Measurements from ENCODE around the gene SLC66A3. TPM values are rescaled to one million over a fixed set of nuclear protein-coding genes. Genes with fewer than 3 reads are reported as not detected.

Gene SLC66A3
- total and polyA plus RNA-seq, 4 donors = 15.1 to 47.5 (median 29.6) TPM

GRCh38 chr2:11201969-11202368 lies 46.7 kb downstream of the SLC66A3 start:
- H3K9me3 ChIP-seq (ENCODE audit: control insufficient read depth, low read length) = no peaks in the 10 kb centered on the region
- ATAC-seq (ENCODE audit: low FRiP score) = no peak
- H3K4me3 ChIP-seq (ENCODE audit: low read length in 2 of 2) = no peak overlapping the region
- 68 to 70% methylated on average over 5 of the region's 5 CpGs for WGBS, 2 donors
- DNase-seq = no peak
- H3K27ac ChIP-seq (ENCODE audit: low read depth in 1 of 2, low read length in 2 of 2) = no peak overlapping the region
- H3K4me1 ChIP-seq (ENCODE audit: control insufficient read depth in 1 of 2, insufficient read depth in 2 of 2, low read length in 2 of 2) = no peaks in the 10 kb centered on the region
- intact Hi-C loops (cut with DNase I) = loop anchor here in 1 of 2 donors (10.0 kb wide), 1 partner anchor 67 kb away; a partner anchor contains a TSS
- H3K27me3 ChIP-seq (ENCODE audit: control insufficient read depth in 1 of 2, insufficient read depth in 2 of 2, low read length in 1 of 2) = no peaks in the 10 kb centered on the region
- H3K36me3 ChIP-seq (ENCODE audit: control insufficient read depth in 1 of 2, insufficient read depth in 2 of 2, low read length in 1 of 2) = peaks cover 0 to 1% of the 10 kb centered on the region in 2 donors

GRCh38 chr2:11203480-11203879 lies 48.2 kb downstream of the SLC66A3 start:
- Histone ChIP-seq H3K4me1 (ENCODE audit: control insufficient read depth in 1 of 2, insufficient read depth in 2 of 2, low read length in 2 of 2) (no peaks in the 10 kb centered on the region), H3K36me3 (ENCODE audit: control insufficient read depth in 1 of 2, insufficient read depth in 2 of 2, low read length in 1 of 2) (peaks cover 0 to 1% of the 10 kb centered on the region in 2 donors), H3K4me3 (ENCODE audit: low read length in 2 of 2) (no peak overlapping the region), H3K27ac (ENCODE audit: low read depth in 1 of 2, low read length in 2 of 2) (no peak overlapping the region), H3K27me3 (ENCODE audit: control insufficient read depth in 1 of 2, insufficient read depth in 2 of 2, low read length in 1 of 2) (no peaks in the 10 kb centered on the region), H3K9me3 (ENCODE audit: control insufficient read depth, low read length) (no peaks in the 10 kb centered on the region)
- DNase-seq = no peak
- 55 to 63% methylated on average over 3 of the region's 3 CpGs for WGBS, 2 donors
- intact Hi-C loops (cut with DNase I) = loop anchor here in 1 of 2 donors (10.0 kb wide), 1 partner anchor 69 kb away; a partner anchor contains a TSS
- ATAC-seq (ENCODE audit: low FRiP score) = no peak

- ATAC-seq (ENCODE audit: low FRiP score) (no peak), DNase-seq (no peak)
- no peak overlapping the region for H3K27ac ChIP-seq (ENCODE audit: low read depth in 1 of 2, low read length in 2 of 2)
- intact Hi-C loops (cut with DNase I) = loop anchor here in 1 of 2 donors (10.0 kb wide), 1 partner anchor 73 kb away; a partner anchor contains a TSS
- H3K27me3 ChIP-seq (ENCODE audit: control insufficient read depth in 1 of 2, insufficient read depth in 2 of 2, low read length in 1 of 2) = no peaks in the 10 kb centered on the region
- H3K4me3 ChIP-seq (ENCODE audit: low read length in 2 of 2) = no peak overlapping the region
- H3K9me3 ChIP-seq (ENCODE audit: control insufficient read depth, low read length) = no peaks in the 10 kb centered on the region
- H3K4me1 ChIP-seq (ENCODE audit: control insufficient read depth in 1 of 2, insufficient read depth in 2 of 2, low read length in 2 of 2) = no peaks in the 10 kb centered on the region
- H3K36me3 ChIP-seq (ENCODE audit: control insufficient read depth in 1 of 2, insufficient read depth in 2 of 2, low read length in 1 of 2) = peaks cover 0 to 5% of the 10 kb centered on the region in 2 donors
These were observed 52.8 kb downstream of the SLC66A3 start for GRCh38 chr2:11208083-11208482.

- intact Hi-C loops (cut with DNase I) = no loop called here
- Histone ChIP-seq H3K36me3 (ENCODE audit: control insufficient read depth in 1 of 2, insufficient read depth in 2 of 2, low read length in 1 of 2) (peaks cover 0 to 8% of the 10 kb centered on the region in 2 donors), H3K27ac (ENCODE audit: low read depth in 1 of 2, low read length in 2 of 2) (no peak overlapping the region), H3K9me3 (ENCODE audit: control insufficient read depth, low read length) (no peaks in the 10 kb centered on the region), H3K4me3 (ENCODE audit: low read length in 2 of 2) (no peak overlapping the region), H3K27me3 (ENCODE audit: control insufficient read depth in 1 of 2, insufficient read depth in 2 of 2, low read length in 1 of 2) (no peaks in the 10 kb centered on the region), H3K4me1 (ENCODE audit: control insufficient read depth in 1 of 2, insufficient read depth in 2 of 2, low read length in 2 of 2) (no peaks in the 10 kb centered on the region)
- ATAC-seq (ENCODE audit: low FRiP score) (no peak), DNase-seq (no peak)
These were observed 57.4 kb downstream of the SLC66A3 start for GRCh38 chr2:11212645-11213044.

GRCh38 chr2:11213090-11213638 lies 57.9 kb downstream of the SLC66A3 start:
- intact Hi-C loops (cut with DNase I) = no loop called here
- no peak for DNase-seq
- H3K9me3 ChIP-seq (ENCODE audit: control insufficient read depth, low read length) = no peaks in the 10 kb centered on the region
- no peaks in the 10 kb centered on the region for H3K4me1 ChIP-seq (ENCODE audit: control insufficient read depth in 1 of 2, insufficient read depth in 2 of 2, low read length in 2 of 2)
- no peak for ATAC-seq (ENCODE audit: low FRiP score)
- no peak overlapping the region for H3K27ac ChIP-seq (ENCODE audit: low read depth in 1 of 2, low read length in 2 of 2)
- no peak overlapping the region for H3K4me3 ChIP-seq (ENCODE audit: low read length in 2 of 2)
- 89 to 91% methylated on average over 5 of the region's 5 CpGs for WGBS, 2 donors
- no peaks in the 10 kb centered on the region for H3K27me3 ChIP-seq (ENCODE audit: control insufficient read depth in 1 of 2, insufficient read depth in 2 of 2, low read length in 1 of 2)
- H3K36me3 ChIP-seq (ENCODE audit: control insufficient read depth in 1 of 2, insufficient read depth in 2 of 2, low read length in 1 of 2) = peaks cover 0 to 8% of the 10 kb centered on the region in 2 donors

- Histone ChIP-seq H3K4me1 (ENCODE audit: control insufficient read depth in 1 of 2, insufficient read depth in 2 of 2, low read length in 2 of 2) (no peaks in the 10 kb centered on the region), H3K27me3 (ENCODE audit: control insufficient read depth in 1 of 2, insufficient read depth in 2 of 2, low read length in 1 of 2) (no peaks in the 10 kb centered on the region), H3K27ac (ENCODE audit: low read depth in 1 of 2, low read length in 2 of 2) (no peak overlapping the region), H3K4me3 (ENCODE audit: low read length in 2 of 2) (no peak overlapping the region), H3K9me3 (ENCODE audit: control insufficient read depth, low read length) (no peaks in the 10 kb centered on the region), H3K36me3 (ENCODE audit: control insufficient read depth in 1 of 2, insufficient read depth in 2 of 2, low read length in 1 of 2) (peaks cover 0 to 8% of the 10 kb centered on the region in 2 donors)
- WGBS, 2 donors = 88 to 92% methylated on average over 1 of the region's 1 CpG
- ATAC-seq (ENCODE audit: low FRiP score) = no peak
- DNase-seq = no peak
- intact Hi-C loops (cut with DNase I) = no loop called here
These were observed 58.7 kb downstream of the SLC66A3 start for GRCh38 chr2:11213975-11214374.

- Histone ChIP-seq H3K9me3 (ENCODE audit: control insufficient read depth, low read length) (no peaks in the 10 kb centered on the region), H3K4me1 (ENCODE audit: control insufficient read depth in 1 of 2, insufficient read depth in 2 of 2, low read length in 2 of 2) (no peaks in the 10 kb centered on the region), H3K36me3 (ENCODE audit: control insufficient read depth in 1 of 2, insufficient read depth in 2 of 2, low read length in 1 of 2) (peaks cover 0 to 8% of the 10 kb centered on the region in 2 donors), H3K4me3 (ENCODE audit: low read length in 2 of 2) (no peak overlapping the region), H3K27ac (ENCODE audit: low read depth in 1 of 2, low read length in 2 of 2) (no peak overlapping the region), H3K27me3 (ENCODE audit: control insufficient read depth in 1 of 2, insufficient read depth in 2 of 2, low read length in 1 of 2) (no peaks in the 10 kb centered on the region)
- no peak for DNase-seq
- 66 to 67% methylated on average over 4 of the region's 4 CpGs for WGBS, 2 donors
- intact Hi-C loops (cut with DNase I) = no loop called here
- ATAC-seq (ENCODE audit: low FRiP score) = no peak
These were observed 59.5 kb downstream of the SLC66A3 start for GRCh38 chr2:11214770-11215169.

- DNase-seq (no peak), ATAC-seq (ENCODE audit: low FRiP score) (no peak)
- H3K4me3 ChIP-seq (ENCODE audit: low read length in 2 of 2) = no peak overlapping the region
- 95% methylated on average over 3 of the region's 3 CpGs for WGBS, 2 donors
- intact Hi-C loops (cut with DNase I) = no loop called here
- no peaks in the 10 kb centered on the region for H3K9me3 ChIP-seq (ENCODE audit: control insufficient read depth, low read length)
- no peaks in the 10 kb centered on the region for H3K27me3 ChIP-seq (ENCODE audit: control insufficient read depth in 1 of 2, insufficient read depth in 2 of 2, low read length in 1 of 2)
- no peaks in the 10 kb centered on the region for H3K4me1 ChIP-seq (ENCODE audit: control insufficient read depth in 1 of 2, insufficient read depth in 2 of 2, low read length in 2 of 2)
- peaks cover under 1 to 5% of the 10 kb centered on the region in 2 donors for H3K36me3 ChIP-seq (ENCODE audit: control insufficient read depth in 1 of 2, insufficient read depth in 2 of 2, low read length in 1 of 2)
- no peak overlapping the region for H3K27ac ChIP-seq (ENCODE audit: low read depth in 1 of 2, low read length in 2 of 2)
These were observed 60.1 kb downstream of the SLC66A3 start for GRCh38 chr2:11215407-11215806.

- H3K36me3 ChIP-seq (ENCODE audit: control insufficient read depth in 1 of 2, insufficient read depth in 2 of 2, low read length in 1 of 2) = peaks cover 1 to 2% of the 10 kb centered on the region in 2 donors
- H3K27ac ChIP-seq (ENCODE audit: low read depth in 1 of 2, low read length in 2 of 2) = no peak overlapping the region
- 94 to 97% methylated on average over 2 of the region's 2 CpGs for WGBS, 2 donors
- H3K27me3 ChIP-seq (ENCODE audit: control insufficient read depth in 1 of 2, insufficient read depth in 2 of 2, low read length in 1 of 2) = no peaks in the 10 kb centered on the region
- peaks cover 0 to 3% of the 10 kb centered on the region in 2 donors for H3K4me1 ChIP-seq (ENCODE audit: control insufficient read depth in 1 of 2, insufficient read depth in 2 of 2, low read length in 2 of 2)
- intact Hi-C loops (cut with DNase I) = no loop called here
- no peak for DNase-seq
- no peak for ATAC-seq (ENCODE audit: low FRiP score)
- no peak overlapping the region for H3K4me3 ChIP-seq (ENCODE audit: low read length in 2 of 2)
- H3K9me3 ChIP-seq (ENCODE audit: control insufficient read depth, low read length) = no peaks in the 10 kb centered on the region
These were observed 65.2 kb downstream of the SLC66A3 start for GRCh38 chr2:11220445-11220844.

Measured in aorta (tissue), 5 donors.